ENCODE results near the gene ALPP.
"Not testable (repeated sequence)": the region's sequence is repeated elsewhere in the genome, so short reads cannot be mapped to it uniquely, and the experiment has no call there.

The ALPP gene

GRCh38 chr2:232341739-232342126 lies 36.8 kb upstream of the ALPP start:
- DNase-seq: no peak

DNA sequence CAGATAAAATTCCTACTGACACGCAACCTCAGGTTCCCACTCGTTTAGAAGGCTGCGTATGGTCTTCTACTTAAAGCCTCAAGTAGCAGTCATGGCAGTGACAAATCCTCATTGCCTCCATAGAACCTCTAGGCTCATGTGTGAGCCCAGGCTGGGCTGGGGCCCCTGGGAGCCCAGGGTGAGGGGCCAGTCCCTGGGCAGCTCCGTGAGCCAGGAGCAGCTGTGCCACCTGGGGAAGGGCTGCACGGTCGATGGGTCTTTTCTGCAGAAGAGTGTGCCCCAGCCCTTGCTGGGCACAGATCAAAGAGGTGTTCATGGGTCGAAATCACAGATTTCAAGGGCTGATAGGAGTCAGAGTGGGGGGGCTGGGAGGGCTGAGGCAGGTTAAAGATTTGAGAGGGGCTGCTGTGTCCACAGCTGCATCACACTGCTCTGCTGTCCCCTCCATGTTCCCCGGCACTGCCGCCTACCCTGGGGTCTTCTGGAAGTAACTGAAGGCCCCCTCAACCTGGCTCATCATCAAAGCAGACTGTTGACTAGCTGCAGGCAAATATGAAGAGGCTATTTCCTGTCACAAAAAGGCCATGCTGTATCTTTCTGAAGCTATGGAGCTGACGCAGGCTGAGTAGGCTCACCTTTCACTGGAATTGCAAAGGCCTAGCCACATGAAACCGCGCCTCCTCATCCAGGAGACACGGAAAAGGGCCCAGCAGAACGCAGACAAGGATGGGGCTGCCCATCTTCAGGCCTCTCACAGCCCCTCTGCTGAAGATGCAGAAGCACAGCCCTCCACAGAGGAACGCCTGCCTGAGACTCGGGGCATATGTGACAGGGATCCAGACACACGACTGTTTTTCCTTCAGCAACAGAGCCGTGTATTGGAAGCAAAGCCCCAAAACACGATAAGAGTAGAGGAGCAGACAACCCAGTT lies 35.7 kb upstream of the ALPP start:
- DNase-seq: no peak

GRCh38 chr2:232343821-232344220 lies 34.7 kb upstream of the ALPP start:
- DNase-seq: no peak

- no peak for DNase-seq
Observed at GRCh38 chr2:232345251-232345650, 33.3 kb upstream of the ALPP start.

GRCh38 chr2:232347369-232347768 lies 31.2 kb upstream of the ALPP start:
- DNase-seq: no peak

DNA sequence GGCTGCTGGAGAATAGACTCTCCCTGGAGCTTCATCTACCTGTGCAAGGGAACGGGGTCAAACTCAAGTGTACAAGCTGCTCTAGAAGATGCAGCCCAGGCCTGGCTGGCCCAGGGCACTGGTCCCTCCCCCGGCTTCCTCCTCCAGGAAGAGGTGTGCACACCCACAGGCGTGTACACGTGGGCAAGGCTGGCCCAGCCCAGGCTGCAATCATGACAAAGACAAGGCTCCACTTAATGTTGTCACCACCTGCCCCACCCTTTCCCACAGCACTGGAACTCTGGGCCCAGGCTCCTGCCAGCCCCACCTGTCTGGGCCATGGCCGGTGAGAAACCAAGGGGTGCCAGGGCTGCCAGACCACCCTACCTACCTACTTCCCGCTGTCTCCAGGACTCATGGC lies 29.6 kb upstream of the ALPP start:
- DNase-seq: no peak

DNA sequence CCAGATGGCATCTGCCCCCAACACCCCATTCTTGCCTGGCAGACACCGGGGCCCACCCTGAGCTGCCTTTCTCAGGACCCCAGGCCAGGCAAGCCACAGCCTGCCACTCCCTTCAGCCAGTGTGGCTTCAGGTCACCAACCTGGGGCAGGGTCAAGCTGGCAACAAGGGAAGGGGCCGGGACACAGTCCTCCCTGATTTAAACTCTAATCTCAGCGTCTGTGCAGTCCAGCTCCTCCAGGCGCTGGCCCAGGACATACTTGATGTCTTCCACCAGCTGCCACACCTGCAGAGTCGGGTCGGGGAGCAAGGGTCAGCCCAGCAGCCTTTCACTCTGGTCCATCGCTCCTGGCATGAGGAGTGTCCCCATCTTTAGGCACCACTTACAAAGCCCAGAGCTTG lies 29.0 kb upstream of the ALPP start:
- DNase-seq: no peak

GRCh38 chr2:232349946-232350635 lies 28.5 kb upstream of the ALPP start:
- DNase-seq: no peak

- DNase-seq: no peak
Observed at GRCh38 chr2:232350804-232351685, 27.5 kb upstream of the ALPP start.

- DNase-seq: no peak
Observed at GRCh38 chr2:232351686-232352510, 26.7 kb upstream of the ALPP start.

- DNase-seq: no peak
Observed at GRCh38 chr2:232352511-232353091, 25.9 kb upstream of the ALPP start.

DNA sequence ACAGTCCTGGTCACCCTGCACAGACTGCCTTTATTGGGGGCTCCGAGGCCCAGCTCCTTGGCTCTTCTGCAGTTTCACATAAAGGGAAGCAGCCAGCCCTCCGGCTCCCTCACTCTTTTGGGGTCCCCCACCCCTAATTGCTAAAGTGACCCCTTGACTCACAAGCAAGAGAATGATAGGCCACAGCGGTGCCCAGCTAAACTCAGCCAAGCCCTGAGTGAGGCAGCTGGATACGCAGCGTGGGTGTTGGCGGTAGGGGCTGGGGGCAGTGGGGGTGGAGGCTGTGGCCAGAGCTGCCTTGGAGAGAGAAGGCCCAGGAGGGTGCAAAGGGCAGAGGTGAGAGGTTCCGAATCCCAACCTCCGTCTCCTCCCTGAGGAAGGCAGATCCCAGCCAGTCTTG lies 25.5 kb upstream of the ALPP start:
- DNase-seq: no peak

GRCh38 chr2:232353660-232354059 lies 24.9 kb upstream of the ALPP start:
- no peak for DNase-seq

GRCh38 chr2:232354069-232354468 lies 24.5 kb upstream of the ALPP start:
- DNase-seq: no peak

GRCh38 chr2:232361646-232362045 lies 16.9 kb upstream of the ALPP start:
- no peak for DNase-seq

DNA sequence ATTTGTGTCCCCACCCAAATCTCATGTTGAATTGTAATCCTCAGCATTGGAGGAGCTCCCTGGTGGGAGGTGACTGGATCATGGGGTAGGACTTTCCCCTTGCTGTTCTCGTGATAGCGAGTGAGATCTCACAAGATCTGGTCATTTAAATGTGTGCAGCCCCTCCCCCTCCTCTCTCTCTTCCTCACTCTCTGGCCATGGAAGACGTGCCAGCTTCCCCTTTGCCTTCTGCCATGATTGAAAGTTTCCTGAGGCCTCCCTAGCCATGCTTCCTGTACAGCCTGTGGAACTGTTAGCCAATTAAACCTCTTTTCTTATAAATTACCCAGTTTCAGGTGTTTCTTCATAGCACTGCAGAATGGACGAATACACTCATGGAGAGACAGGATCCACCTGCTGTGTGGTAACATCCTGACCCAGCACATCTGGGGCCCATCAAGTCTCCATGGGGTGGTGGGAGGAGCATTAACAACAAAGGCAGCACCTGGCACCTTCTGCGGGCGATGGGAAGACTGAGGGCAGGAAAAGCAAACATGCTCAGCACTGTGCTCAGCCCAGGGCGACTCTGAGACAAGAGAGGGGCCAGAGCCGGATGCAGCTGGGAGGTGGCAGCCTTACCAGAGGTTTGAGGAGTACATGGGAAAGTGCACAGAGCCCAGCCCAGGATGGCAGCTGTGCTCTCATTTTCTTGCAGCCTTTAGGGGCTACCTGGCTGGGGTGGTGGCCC lies 16.2 kb upstream of the ALPP start:
- DNase-seq: no peak

- not testable (repeated sequence) for DNase-seq
Observed at GRCh38 chr2:232363064-232363783, 15.3 kb upstream of the ALPP start.

GRCh38 chr2:232363784-232364615 lies 14.6 kb upstream of the ALPP start:
- no peak for DNase-seq

- not testable (repeated sequence) for DNase-seq
Observed at GRCh38 chr2:232364806-232365594, 13.6 kb upstream of the ALPP start.
